Spleen (tissue), 7 donors: Measurements from ENCODE around the gene SLC30A4.

Experiments
- POLR2A ChIP-seq, 3 donors: fragments of 450-650 bp; IDR thresholded peaks; one replicate each; pipeline ENCODE4 v1.5.1; 2017; ENCODE audit warnings: antibody characterized with exemption in 3 of 3, mild to moderate bottlenecking in 1 of 3
- POLR2AphosphoS5 ChIP-seq, 3 donors: sonication (generic); formaldehyde crosslinking; IDR thresholded peaks; one replicate each; pipeline ENCODE4 v1.5.1; 2017; ENCODE audit warnings: antibody characterized with exemption in 3 of 3
- TF ChIP-seq, protein P1 (sequence below), 11 experiments: fragments of 200-600 bp in 7 of 11; fragments of 450-650 bp in 4 of 11; sonication (generic) in 4 of 11; IDR thresholded peaks in 8 of 11; conservative IDR thresholded peaks in 3 of 11; 1 replicate in 7 of 11; 2 replicates in 4 of 11; pipeline versions ENCODE4 v1.4.0 to v1.8.0; 2016 to 2021; ENCODE audit warnings: antibody characterized with exemption in 11 of 11, inconsistent platforms in 4 of 11, mild to moderate bottlenecking in 1 of 11
- donor health status: DM: no; HTN: no; CAD: no; lungs with moderate emphysema.
- donor health status: DM: no; HTN: no; CAD: no.
- donor health status: DM: no; HTN: no; CAD: no.

DNA sequence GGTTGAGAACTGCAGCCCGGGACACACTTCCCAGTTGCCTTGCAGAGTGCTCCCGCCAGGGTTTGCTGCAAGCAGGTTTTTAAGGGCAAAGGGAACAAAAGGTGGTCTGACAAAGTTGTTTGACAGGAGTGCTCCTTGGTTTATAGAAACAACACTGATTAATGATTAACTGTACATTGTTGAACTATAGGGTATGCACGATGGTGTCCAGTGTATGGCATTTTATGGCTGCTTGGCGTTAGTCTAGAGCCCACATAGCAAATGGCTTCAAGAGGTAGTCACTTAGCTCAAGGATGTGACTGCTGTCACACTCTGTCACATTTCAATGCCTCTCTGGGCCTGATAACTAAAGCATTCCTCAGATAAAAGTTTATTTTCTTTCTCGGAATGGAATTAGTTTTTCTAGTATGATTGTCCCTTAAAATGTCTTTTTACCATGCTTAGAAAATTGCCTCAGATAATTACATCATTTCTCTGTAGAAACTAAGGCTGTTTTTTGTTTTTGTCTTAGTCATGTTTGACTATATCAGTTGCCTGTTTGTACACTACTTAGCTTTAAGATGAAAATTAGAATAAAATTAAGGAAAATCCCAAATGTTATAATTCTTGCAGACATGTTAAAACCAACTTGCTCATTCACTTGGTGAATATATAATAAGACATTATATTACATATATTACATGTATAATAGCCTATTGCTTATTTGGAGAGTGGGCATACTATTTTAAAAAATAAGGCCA, 82.9 kb downstream of the SLC30A4 start:
- TF ChIP-seq, protein P1, sequence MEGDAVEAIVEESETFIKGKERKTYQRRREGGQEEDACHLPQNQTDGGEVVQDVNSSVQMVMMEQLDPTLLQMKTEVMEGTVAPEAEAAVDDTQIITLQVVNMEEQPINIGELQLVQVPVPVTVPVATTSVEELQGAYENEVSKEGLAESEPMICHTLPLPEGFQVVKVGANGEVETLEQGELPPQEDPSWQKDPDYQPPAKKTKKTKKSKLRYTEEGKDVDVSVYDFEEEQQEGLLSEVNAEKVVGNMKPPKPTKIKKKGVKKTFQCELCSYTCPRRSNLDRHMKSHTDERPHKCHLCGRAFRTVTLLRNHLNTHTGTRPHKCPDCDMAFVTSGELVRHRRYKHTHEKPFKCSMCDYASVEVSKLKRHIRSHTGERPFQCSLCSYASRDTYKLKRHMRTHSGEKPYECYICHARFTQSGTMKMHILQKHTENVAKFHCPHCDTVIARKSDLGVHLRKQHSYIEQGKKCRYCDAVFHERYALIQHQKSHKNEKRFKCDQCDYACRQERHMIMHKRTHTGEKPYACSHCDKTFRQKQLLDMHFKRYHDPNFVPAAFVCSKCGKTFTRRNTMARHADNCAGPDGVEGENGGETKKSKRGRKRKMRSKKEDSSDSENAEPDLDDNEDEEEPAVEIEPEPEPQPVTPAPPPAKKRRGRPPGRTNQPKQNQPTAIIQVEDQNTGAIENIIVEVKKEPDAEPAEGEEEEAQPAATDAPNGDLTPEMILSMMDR (IDR thresholded peaks at IDR 0.05 in 8 of 11, conservative IDR thresholded peaks at IDR 0.05 in 3 of 11): no peak
- TF ChIP-seq POLR2AphosphoS5 (IDR thresholded peaks at IDR 0.05) (no peak), POLR2A (IDR thresholded peaks at IDR 0.05) (no peak)
